Stimulated activated naive CD4-positive, alpha-beta T cell (primary cell): ENCODE measurements around the gene PPARD.
"Not testable (repeated sequence)": the region's sequence is repeated elsewhere in the genome, so short reads cannot be mapped to it uniquely, and the experiment has no call there.

Experiments
- DNase-seq, 6 experiments: peaks; one replicate each; lab custom pipeline; 2025; lab: John Stamatoyannopoulos, UW

Gene PPARD

DNA sequence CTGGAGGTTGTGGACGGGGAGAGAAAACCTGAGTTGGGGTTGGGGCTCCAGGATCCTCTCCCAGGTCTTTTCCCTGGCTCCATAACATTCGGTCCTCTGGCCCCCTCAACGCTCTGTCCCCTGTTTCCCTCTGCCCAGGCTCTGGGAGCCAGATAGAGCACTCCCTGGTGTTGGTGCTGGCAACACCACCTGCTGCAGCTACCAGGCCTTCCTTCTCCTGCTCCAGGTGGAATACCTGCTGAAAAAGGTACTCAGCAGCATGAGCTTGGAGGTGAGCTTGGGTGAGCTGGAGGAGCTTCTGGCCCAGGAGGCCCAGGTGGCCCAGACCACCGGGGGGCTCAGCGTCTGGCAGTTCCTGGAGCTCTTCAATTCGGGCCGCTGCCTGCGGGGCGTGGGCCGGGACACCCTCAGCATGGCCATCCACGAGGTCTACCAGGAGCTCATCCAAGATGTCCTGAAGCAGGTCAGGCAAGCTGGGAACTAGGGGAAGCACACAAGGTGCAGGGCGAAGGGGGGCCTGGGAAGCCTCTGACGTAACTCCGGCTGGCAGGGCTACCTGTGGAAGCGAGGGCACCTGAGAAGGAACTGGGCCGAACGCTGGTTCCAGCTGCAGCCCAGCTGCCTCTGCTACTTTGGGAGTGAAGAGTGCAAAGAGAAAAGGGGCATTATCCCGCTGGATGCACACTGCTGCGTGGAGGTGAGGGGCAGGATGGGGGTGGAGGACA, 30.1 kb upstream of the PPARD start:
- no peak for DNase-seq

DNA sequence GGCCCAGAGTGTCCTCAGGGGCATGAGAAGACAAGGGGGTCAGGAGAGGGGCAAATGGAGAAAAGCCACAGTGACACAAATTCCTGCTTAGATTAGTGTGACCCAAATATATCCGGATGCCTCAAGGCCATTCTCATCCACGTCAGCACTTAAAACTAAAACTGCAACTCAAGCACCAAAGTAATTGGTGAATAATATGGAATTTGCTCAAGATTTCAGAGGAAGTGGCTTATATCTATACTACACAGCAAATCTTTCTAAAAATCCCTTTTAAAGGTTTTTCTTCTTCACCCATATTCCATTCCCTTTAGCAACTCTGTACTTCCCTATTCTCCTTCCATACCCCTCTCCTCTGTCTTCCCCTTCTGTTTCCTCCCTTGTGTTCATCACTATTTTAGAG, 29.6 kb upstream of the PPARD start:
- DNase-seq, result no peak

DNA sequence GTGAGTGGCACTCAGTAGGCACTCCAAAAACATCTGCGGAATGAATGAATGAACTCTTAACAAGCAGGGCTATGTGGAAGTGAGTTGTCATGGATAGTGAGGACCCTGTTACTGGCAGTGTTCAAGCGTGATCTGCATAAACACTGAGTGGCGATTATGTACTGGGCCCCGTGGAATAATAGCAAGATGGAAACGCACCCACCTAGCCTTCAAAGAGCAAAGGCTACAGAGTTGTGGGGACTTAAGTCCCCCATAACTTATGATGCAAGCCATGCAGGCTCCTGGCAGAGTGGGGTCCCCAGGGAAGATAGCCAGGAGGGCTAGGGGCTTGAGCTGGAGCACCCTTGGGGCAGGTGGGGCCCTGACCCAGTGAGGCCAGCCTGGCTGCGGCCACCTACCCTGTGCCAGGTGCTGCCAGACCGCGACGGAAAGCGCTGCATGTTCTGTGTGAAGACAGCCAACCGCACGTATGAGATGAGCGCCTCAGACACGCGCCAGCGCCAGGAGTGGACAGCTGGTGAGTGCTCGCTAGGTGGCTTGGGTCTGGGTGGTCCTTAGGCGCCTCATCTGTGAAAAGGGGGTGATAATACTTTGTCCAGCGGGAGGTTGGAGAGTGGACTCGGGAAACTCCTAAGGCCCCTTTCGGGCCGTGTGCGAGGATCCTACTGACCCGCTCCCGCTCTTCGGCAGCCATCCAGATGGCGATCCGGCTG, 24.7 kb upstream of the PPARD start:
- no peak for DNase-seq

DNA sequence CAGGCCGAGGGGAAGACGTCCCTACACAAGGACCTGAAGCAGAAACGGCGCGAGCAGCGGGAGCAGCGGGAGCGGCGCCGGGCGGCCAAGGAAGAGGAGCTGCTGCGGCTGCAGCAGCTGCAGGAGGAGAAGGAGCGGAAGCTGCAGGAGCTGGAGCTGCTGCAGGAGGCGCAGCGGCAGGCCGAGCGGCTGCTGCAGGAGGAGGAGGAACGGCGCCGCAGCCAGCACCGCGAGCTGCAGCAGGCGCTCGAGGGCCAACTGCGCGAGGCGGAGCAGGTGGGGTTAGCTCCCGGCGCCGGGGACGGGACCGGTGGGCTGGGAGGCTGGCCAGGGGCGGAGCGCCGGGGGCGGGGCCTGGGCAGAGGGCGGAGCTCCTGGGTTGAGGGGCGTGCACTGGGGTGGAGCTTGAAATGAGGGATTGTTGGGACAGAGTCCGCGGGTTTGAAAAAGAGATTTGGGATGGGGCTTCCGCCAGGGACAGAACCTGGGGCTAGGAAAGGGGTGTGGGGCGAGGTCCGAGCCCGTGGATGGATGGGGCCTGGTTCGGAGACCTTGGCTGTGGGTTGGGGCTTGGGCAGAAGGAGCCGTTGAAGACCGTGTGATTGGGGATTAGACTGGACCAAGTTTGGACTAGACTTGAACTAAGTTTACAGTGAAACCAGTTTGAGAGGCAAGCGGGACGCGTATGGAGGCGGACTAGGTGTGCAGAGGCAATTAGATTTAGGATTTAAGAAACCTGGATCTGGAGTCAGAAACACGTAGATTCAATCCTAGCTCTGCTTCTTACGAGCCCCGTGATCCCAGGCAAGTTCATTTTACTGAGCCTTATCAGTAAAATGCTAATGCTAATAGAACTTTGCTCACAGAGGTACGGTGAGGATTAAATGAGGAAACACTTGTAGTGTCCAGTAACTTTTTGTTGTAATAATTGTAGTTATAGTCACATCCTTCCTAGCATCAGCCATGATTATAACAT, 23.9 kb upstream of the PPARD start:
- no peak for DNase-seq

DNA sequence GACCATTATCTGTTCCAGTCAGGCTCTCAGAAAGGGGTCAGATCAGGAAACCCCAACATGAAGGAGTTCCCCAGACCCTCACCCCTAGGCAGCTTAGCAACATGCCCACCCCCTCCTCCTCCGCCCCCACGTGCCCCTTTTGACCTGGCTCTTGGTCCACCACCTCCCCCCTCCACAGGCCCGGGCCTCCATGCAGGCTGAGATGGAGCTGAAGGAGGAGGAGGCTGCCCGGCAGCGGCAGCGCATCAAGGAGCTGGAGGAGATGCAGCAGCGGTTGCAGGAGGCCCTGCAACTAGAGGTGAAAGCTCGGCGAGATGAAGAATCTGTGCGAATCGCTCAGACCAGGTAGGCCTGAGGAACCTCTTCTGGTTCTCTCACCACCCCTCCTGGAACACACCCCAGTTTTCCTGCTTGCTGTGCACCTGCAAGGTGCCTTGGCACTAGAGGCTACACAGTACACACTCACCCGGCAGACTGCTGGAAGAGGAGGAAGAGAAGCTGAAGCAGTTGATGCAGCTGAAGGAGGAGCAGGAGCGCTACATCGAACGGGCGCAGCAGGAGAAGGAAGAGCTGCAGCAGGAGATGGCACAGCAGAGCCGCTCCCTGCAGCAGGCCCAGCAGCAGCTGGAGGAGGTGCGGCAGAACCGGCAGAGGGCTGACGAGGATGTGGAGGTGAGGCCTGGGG, 22.9 kb upstream of the PPARD start:
- no peak for DNase-seq

DNA sequence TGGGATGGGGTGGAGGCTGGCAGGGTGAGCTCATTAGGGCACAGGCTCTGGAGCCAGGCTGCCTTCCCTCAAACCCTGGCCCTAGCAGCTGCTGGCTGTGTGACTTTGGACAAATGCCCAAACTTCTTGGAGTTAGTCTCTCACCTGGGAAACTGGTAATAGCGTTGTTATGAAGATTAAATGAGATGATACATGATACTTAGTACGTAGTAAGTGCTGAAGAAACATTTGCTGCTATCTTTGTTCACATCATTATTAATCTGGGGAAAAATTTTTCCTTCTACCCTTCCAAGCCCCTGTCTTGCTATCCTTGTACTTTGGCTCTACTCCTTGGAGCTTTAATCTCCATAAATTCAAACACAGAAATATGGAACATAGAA, 22.3 kb upstream of the PPARD start:
- no peak for DNase-seq

DNA sequence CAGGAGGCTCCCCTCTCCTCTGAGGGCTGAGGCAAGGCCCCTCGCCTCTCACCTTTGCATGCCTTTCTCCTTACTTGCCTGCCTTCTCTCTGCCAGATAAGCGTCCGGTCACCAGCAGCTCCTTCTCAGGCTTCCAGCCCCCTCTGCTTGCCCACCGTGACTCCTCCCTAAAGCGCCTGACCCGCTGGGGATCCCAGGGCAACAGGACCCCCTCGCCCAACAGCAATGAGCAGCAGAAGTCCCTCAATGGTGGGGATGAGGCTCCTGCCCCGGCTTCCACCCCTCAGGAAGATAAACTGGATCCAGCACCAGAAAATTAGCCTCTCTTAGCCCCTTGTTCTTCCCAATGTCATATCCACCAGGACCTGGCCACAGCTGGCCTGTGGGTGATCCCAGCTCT, 21.3 kb upstream of the PPARD start:
- no peak for DNase-seq

DNA sequence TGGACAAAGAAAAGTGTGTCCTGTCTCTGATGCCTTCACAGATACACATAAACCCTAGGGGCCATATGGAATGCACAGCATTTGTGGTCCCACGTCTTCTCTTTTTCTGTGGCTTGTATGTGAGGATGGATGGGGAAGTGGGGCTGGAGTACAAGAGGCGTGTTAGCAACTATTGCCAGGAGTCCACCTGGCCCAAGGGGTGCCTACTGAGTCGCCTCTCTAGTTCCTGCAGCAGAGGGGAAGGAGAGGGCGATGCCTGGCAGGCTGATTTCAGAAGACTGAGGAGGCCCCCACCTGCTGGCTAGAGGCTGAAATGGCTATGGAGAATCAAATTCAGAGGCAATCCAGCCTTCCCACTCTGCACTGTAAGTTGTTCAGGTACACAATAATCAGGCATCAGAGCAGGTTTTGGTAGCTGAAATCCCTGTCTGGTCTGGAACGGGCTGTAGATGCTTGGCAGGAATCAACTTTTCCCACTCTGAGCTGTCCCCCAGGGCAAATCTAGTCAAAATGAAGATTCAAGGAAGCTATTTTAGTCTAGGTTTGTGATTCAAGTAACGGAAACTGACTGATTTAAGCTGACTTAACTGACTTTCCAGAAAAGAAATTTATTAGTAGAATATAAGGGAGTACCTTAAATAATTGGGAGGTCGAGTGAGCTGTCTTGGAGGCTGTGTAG, 14.9 kb upstream of the PPARD start:
- peak; percentile 57 to 77 (median 68) for DNase-seq

DNA sequence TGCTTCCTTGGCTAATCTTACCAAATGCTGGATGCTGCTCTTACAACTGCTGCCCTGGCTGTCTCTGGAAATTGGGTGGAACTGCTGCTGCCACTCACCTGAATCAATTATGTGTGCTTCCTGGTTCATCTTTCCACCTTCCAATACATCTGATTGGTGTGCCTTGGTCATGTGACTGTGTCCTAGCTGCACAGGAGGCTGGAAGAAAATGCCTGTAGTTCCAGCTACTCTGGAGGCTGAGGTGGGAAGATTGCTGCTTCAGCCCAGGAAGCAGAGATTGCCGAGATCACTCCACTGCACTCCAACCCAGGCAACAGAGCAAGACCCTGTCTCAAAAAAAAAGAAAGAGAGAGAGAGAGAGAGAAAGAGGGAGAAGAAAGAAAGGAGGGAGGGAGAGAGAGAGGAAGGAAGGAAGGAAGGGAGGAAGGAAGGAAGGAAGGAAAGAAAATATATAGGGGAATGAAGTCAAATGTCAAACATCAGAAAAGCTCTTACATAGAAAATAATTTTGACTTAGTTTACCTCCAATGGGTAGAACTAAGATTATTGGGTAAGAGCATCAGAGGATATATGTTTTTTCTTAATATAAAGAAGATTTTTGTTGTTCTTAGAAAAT, 14.1 kb upstream of the PPARD start:
- no peak for DNase-seq

DNA sequence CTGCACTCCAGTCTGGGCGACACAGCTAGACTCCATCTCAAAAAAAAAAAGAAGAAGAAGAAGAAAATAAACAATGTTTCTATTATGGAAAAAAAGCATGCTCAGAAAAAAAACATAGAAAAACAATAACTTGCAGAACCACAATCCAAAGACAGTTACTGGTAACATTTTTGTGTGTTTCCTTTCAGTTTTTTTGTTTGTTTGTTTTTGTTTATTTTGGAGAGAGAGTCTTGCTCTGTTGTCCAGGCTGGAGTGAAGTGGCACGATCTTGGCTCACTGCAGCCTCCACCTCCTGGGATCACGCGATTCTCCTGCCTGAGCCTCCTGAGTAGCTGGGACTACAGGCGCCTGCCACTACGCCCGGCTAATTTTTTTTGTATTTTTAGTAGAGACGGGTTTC, 13.4 kb upstream of the PPARD start:
- not testable (repeated sequence) for DNase-seq

DNA sequence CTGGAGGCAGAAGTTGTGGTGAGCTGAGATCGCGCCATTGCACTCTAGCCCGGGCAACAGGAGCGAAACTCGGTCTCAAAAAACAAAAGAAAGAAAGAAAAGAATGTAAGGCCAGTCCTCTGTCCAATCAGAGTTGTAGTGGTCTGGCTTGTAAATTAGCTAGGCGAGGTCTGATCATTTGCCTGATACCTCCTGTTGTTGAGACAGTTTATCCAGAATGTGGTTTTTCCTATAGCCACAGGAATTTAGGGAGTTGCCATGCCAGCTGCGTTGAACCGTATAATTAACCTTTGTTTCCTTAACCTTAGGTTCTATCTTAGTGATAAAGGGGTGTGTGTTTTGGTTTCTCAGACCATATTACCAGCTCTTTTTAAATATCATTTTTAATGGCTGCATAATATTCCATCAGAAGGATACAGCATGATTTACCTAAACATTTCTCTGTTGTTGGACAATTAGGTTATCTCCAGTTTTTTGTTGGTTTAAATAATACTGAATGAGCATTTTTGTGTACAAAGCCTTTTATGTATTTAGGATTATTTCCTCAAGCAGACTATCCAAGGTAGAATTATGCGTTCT, 11.7 kb upstream of the PPARD start:
- no peak for DNase-seq

DNA sequence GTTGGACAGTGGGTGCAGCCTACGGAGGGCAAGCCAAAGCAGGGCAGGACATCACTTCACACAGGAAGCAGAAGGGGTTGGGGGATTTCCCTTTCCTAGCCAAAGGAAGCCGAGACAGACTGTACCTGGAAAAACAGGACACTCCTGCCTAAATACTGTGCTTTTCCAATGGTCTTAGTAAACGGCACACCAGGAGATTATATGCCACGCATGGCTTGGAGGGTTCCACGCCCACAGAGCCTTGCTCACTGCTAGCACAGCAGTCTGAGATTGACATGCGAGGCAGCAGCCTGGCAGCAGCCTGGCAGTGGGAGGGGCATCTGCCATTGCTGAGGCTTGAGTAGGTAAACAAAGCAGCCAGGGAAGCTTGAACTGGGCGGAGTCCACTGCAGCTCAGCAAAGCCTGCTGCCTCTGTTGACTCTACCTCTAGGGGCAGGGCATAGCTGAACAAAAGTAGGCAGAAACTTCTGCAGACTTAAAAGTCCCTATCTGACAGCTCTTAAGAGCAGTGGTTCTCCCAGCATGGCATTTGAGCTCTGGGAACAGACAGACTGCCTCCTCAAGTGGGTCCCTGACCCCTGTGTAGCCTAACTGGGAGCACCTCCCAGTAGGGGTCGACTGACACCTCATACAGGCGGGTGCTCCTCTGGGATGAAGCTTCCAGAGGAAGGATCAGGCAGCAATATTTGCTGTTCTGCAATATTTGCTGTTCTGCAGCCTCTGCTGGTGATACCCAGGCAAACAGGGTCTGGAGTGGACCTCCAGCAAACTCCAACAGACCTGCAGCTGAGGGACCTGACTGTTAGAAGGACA, 10.1 kb upstream of the PPARD start:
- DNase-seq, result peak; percentile 65 to 83 (median 75)

DNA sequence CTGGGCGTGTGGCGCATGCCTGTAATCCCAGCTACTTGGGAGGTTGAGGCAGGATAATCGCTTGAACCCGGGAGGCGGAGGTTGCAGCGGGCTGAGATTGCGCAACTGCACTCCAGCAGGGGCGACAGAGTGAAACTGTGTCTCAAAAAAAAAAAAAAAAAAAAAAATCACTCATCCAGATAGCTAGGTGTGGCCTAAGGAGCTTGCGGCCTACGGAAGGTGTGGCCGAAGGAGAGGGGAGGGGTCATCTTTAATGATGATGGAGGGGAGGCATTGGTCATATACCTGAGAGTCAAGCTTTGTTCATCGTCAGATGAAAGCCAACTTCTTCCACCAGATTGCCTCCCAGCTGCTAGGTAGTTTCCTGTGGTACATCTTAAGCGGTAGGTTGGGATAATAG, 801 bp upstream of the PPARD start:
- DNase-seq, result no peak

DNA sequence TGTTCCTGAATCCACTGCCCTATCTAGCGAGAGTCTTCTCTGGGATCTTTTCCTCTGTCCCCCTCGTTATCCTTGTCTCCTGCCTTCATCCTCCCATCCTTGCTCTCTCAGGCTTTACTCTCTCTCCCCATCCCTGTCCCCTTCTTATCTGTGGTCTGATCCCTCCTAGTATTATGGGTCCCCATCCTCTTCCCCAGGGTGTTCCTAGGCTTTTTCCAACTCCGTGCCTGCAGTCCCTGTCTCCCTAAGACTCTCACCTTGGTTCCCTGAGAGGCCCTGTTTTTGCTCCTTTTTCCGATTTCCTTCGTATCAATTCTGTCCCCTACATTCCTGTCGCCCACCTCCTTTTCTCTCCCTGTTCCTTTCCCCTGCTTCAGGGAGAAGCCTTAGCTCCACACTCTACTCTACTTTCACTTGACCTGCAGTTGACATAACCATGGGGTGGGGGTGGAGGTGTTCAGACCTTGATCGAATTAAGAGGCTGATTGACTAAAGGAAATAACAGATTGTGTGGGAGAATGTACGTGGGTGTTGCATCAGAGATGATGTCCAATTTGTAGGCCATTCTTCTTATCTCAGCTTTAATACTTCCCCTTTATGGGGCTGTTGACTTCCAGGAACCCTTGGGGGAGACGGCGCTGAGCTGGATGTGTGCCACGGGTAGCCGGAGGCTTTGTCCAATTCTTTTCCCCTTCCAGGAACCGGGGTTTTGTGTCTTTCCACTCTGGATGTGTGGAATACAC, 905 bp downstream of the PPARD start:
- DNase-seq, result peak in 2 of 6 experiments; percentile 11 to 44

DNA sequence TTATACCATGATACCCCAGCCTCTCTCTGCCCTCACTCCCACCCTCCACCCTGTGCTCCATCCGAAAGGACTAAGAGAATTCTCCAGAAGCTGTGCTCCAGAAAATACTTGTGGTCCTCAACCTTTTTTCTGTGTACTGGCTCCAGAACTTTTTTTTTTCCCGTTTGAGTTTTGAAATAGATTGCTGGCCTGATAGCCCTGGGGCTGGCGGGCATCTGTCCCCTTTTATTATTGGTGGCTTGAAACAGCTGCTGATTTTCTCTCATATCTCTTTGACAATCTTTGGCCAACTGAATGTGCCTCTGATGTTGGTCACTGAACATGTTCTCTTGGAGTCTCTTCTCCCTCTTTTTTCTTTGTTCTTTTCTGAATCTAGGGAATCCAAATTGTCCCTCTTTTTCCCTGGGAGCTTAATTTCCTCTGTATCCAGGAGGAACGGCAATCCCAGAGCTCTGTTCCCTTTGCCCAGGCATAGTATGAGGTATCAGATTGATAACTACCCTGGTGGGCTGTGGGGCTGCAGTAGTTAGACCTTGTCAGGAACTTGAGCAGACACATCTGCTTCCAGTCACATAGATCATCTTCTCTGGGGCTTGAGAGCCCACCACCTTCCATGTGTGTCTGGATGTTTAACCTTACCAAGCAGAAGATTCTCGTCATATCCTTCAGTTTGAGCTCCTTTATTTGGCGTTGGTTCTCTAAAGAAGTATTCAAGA, 1.6 kb downstream of the PPARD start:
- DNase-seq, result no peak

DNA sequence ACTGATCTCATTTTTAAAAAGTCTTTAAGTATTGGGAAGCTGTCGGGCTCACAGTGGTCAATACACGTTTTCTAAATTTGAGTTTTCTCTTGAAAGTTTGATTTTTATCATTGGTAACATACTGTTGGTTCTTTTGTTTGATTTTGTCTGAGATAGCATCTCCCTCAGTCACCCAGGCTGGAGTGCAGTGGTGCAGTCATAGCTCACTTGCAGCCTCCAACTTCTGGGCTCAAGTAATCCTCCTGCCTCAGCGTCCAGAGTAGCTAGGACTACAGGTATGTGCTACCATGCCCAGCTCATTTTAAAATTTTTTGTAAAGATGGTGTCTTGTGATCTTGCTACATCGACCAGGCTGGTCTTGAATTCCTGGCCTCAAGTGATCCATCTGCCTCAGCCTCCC, 9.1 kb downstream of the PPARD start:
- no peak for DNase-seq

DNA sequence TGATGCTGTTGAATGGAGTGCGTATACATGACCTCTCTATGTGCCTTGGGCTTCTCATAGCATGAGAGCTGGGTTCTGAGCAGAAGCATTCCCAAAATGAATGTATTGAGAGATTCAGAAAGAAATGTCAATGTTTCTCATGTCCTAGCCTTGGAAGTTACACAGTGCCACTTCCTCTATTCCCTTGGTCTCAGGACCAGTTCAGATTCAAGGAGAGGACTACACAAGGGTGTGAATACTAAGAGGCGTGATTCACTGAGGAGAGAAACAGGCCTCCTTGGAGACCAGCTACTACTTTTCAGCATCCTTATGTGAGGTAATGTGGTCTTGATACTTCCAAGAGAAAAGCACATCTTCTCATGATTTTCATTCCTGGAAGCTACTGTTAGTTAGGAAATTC, 10.4 kb downstream of the PPARD start:
- no peak for DNase-seq

DNA sequence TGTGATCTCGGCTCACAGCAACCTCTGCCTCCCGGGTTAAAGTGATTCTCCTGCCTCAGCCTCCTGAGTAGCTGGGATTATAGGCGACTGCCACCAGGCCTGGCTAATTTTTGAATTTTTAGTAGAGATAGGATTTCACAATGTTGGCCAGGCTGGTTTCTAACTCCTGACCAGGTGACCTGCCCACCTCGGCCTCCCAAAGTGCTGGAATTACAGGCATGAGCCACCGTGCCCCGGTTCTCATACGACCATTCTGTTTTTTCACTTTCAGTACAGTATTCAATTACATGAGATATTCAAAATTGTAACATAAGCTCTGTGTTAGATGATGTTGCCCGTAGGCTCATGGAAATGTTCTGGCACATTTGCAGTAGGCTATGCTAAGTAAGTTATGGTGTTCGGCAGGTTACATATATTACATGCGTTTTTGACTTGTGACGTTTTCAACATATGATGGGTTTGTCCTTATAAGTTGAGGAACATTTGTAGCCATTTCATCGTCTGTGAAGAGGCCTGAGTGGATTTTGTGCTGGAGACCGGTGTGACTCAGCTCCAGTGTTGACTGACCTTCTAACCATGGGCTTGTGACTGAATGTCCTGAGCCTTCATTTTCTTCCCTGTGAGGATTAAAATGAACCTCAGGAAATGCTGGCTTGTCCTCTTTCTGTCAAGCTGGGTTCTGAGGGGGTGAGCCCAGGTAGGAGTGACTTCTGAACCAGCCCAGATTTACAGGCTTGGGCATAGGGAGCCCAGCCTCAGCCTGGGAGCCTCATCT, 12.2 kb downstream of the PPARD start:
- no peak for DNase-seq
